ENCODE results near the gene GABRG1.

GABRG1 gene

DNA sequence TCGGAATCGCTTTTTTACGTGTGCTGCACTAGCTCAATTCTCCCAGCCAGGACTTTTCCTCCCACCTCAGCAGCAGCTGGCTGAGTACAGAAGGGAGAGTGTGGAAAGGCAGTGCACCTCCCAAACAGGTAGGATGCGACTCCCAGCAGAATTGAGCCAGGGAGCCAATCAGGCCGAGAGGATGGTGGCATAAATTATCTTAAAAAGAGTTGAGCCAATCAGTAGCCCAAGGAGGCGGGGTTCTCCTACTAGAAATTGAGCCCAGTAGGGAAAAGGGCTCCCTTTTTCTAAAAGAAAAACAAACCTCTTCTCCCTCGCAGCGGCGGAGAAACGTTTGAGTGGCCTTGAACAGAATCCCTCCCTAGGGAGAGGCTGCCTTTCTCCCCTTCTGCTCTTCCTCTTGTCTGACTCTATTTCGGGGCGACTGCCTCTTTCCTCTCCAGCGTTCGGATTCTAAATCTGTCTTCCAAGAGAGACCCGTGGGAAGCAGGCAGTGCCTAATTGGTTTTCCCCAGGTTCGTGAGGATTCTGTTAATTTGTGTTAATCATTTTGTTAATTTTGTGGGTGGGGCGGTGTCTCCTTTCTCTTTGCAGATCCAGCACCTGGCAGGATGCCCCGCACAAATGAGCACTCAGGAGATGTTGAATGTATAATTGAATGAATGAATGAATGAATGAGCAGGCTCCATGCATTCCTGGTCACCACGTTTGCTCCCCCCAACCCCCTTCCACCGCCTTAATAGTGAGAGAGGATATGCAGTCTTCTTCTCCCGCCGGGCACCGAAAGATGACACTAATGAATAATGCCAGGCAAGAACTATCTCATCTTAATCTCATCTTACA lies at the start of gene GABRG1:
Gene GABRG1 (minus strand): TSS at position 142 of the 843 bp plus-strand sequence. CDS start 141 bp downstream, at position 1.
- ATAC-seq (no peak), DNase-seq (no peak)

DNA sequence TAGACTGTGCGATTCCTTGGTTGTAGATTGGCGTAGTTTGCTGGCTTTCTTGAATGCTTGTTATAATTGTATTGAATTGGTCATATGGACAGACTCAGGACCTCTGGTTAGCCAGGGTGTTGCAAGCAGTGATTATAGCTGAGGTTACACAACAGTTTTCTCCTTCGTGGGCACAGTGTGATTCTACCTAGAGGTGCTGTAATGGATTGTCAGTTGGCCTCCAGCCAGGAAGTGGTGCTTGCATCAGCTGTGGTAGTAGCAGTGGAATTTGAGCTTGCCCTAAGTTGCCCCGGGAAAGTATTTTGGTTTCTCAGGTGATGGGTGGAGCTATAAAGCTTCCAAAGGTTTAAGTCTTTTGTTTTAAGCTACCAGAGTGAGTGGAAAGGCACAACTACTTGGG lies 23.1 kb upstream of the GABRG1 start:
- ATAC-seq (no peak), DNase-seq (no peak)

DNA sequence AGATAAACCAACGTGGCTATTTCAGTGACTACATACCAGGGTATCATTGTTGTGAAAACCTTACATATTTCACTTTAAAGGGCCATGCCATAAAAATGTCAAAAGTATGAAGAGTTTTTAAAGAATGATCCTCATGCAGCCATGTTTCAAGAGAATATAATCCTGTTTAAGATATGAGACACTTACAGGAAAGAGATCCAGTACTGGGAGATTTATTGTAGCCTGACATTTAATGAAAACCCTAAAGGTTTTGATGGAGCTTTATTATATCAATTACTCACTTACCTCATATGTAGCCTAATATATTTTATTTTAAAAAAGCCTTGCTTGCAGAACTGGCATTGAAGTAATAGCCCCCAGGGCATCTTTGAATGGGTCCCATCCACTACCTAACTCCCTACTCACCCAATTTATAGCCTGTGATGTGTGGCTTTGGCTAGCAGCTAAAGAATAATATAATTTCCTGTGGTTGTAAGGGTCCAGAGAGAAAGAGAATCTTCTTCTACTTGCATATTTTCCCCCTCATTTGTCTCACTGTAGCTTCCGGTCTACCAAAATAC lies 7.7 kb upstream of the GABRG1 start:
- DNase-seq: no peak
- no peak for ATAC-seq

DNA sequence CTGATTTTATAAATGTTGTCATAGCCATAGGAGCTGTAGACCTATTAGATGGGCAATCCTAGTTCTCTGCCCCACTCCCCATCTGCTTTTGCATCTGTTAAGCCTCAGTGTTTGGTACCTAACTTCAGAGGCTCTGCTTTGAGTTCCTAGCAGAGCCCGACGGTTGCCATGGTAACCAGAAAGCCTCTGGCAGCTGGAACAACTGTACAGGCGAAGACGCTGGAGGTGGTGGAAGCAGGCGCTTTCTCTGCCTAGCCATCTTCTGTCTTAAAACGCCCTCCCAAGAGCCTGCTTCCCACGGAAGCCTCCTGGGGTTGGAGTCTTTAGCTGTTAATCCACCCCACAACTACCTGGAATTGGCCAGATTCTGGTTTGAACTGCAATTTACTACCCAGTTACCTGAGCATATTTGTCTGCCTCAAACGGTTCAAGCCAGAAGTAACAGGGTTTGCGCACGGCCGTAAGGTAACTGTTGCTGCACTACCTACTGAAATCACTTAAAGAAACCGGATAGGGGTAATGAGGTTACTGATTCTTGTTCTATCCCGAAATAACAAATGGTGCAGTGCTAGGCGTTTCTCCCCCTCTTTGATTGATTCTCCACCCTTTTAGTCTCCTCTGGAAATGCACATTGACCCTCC lies 1.0 kb upstream of the GABRG1 start:
- DNase-seq (no peak), ATAC-seq (no peak)

DNA sequence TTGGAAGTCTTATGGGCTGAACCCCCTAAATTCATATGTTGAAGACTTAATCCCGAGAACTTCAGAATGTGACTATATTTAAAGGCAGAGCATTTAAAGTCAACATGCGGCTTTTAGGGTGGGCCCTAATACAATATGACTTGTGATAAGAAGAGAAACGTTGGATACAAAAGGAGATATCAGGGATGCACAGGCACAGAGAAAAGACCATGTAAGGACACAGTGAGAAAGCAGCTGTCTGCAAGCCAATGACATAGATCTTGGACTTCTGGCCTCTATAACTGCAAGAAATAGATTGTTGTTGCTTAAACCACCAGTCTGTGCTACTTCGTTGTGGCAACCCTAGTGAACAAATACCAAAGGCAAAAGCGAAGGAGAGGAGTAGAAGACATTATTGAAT lies 42.2 kb downstream of the GABRG1 start:
- no peak for ATAC-seq
- no peak for DNase-seq

DNA sequence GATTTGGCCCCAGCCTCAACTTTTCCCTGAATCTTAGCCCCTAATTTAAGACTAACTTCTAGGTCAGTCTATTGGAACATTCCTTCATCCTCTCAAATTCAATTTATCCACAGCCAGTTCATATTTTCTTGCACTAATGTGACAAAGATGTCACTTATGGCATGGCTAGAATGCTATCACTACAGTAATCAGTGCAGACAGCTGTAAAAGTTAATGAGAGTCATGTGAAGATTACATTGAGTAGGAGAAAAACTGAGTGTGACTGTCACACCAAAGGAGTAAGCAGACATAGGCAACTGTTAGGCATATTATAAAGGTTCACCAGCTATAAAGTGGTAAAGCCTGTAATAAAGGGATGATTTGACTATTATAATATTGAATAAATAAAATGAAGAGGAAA lies 42.6 kb downstream of the GABRG1 start:
- no peak for ATAC-seq

DNA sequence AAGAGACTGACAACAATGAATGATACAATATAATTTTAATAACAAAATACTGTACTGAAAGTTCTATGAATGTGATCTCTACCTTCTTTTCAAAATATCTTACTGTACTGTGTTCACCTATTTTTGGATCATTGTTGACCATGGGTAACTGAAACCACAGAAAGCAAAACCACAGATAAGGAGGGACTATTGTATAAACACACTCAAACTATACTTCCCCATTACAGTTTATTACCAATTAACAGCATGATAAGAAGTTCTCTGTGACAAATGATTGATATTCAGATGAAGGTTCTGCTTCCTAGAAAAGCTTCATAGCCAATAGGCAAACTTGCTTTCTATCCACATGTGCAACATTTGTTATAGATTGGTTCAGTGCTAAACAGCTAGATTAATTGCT lies 50.1 kb downstream of the GABRG1 start:
- DNase-seq (no peak), ATAC-seq (no peak)

More for the DNA sequence above, 42.6 kb downstream of the GABRG1 start:
- DNase-seq: no peak

DNA sequence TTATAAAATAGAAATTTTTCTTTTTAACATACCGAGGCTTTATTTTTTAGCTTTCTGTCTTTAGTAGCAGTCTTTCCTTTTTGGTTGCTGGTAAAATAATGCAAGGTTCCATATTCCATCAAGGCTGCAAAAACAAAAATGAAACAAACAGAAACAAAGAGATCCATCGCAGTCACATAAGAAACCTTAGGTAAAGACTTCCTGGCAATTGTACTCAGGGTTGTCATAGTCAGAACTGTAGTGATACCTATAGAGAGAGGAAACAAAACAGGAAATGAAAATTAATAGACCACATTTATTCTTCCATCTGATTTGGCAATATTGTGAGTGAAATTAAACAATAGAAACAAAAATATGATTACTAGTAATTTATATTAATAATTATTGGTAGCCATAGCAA lies 72.5 kb downstream of the GABRG1 start:
- no peak for DNase-seq
- no peak for ATAC-seq

DNA sequence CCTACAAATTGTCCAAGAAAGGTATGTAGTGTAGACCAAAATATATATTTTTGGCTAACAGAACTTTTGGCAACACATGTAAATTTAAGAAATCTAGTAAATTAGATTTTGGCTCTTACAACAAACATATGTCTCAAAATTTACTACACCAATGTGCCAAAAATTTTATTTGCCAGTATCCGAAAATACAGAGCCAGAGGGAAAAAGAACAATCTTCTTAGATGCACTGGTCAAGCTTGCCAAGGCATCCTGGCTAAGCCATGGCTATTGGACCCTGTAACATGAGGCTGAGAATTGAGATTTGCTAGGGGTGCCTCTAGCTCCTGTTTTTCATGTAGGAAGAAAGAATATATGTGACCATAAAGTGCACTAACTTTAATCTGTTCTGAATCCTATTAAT lies 91.8 kb downstream of the GABRG1 start:
- ATAC-seq (no peak), DNase-seq (no peak)

DNA sequence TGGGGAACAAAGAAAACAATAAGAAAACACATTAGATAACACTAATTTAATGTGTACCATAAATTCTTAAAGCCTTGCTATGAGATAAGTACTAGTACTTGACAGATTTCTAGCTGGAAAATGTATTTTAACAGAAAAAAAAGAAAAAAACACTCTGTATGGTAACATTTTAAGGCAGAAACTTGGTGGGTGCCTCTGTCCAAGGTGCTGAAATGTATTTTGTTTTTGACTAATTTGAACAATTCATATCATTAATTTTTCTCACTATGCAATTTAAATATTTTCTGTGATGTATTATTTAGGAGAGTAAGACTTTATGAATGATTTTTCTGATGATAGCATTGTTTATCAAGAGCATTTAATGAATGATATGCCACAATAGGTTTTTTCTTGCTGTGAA lies 107.5 kb downstream of the GABRG1 start:
- DNase-seq (no peak), ATAC-seq (no peak)

DNA sequence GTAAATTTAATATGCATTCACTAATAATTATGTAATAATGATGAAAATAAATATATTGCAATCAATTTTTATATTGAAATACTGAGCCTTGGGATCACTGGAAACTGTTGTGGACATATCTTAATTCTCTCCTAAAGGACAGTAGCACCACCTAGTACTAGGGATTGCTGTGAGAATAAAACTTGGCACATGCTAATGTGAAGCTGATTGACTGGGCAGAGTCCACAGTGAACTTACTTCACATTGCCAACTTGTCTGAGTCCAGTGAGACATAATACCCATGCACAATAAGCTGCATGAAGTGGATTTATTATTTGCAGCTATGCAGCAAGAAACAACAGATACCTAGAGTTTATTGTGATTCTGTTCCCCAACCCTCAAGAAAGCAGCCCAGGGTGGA lies 131.1 kb downstream of the GABRG1 start:
- ATAC-seq (no peak), DNase-seq (no peak)

DNA sequence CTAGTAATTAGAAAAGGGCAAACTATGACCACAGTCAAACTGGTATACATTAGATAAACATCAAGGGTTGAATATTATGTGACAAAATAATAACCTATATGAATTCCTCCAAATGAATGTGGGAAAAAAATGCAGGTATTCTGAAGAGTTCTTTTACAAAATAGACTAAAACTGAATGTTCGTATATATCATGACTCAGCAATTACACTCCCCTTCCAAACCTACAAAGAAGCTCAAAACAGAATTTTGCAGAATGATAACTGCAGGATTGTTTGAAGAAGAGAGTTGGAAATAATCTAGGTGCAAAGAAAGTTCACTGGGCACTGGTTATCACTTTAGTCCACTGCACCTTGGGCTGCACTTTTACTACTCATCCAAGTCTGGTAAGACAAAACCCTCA lies 134.1 kb downstream of the GABRG1 start:
- ATAC-seq: no peak
- DNase-seq: no peak

DNA sequence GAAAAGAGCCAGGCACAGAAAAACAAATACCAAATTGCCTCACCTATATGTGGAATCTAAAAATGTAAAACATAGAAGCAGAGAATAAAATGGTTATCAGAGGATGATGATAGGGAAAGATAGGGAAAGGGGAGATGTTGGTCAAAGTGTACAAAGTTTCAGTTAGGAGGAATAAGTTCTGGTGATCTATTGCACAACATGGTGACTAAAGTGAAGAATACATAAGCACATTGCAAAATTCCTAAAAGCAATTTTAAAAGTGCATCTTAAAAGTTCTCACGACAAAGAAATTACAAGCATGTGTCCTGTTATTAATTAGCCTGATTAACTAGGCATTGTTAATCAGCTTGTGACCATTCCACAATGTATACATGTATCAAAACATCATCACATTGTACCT lies 136.0 kb downstream of the GABRG1 start:
- no peak for DNase-seq
- no peak for ATAC-seq
